Tibial nerve (tissue), 3 donors: ENCODE results near the gene SHQ1.

Experiments
- POLR2A ChIP-seq, 2 donors: fragments of 450-650 bp; IDR thresholded peaks; one replicate each; pipeline ENCODE4 v1.6.1; 2017; ENCODE audit warnings: antibody characterized with exemption in 2 of 2, mild to moderate bottlenecking in 2 of 2, moderate library complexity in 2 of 2
- TF ChIP-seq, protein P1 (sequence below), 5 experiments: fragments of 200-600 bp in 3 of 5; fragments of 450-650 bp in 2 of 5; sonication (generic) in 3 of 5; IDR thresholded peaks; one replicate each; pipeline ENCODE4 v1.5.1; 2016 to 2019; ENCODE audit warnings: antibody characterized with exemption in 5 of 5, mild to moderate bottlenecking in 3 of 5, moderate library complexity in 2 of 5

DNA sequence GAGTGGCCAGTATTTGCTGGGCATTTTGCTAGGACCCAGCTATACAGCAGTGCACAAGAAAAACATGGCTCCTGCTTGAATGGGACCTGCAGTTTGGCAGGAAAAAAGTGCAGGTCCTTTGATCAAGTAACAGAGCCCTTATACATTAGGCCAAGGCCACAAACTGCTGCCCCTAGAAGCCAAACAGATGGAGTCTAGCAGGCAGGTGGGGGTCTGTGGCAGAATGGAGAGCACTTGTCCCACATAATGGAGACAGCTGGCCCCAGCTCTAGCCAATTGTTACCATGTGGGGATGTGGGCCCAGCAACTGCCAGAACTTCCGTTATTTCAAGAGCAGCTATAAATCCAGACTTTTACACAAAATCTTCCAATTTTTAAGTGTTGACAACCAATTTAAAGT, 79.3 kb downstream of the SHQ1 start:
- TF ChIP-seq POLR2A (IDR thresholded peaks at IDR 0.05): no peak
- TF ChIP-seq, protein P1, sequence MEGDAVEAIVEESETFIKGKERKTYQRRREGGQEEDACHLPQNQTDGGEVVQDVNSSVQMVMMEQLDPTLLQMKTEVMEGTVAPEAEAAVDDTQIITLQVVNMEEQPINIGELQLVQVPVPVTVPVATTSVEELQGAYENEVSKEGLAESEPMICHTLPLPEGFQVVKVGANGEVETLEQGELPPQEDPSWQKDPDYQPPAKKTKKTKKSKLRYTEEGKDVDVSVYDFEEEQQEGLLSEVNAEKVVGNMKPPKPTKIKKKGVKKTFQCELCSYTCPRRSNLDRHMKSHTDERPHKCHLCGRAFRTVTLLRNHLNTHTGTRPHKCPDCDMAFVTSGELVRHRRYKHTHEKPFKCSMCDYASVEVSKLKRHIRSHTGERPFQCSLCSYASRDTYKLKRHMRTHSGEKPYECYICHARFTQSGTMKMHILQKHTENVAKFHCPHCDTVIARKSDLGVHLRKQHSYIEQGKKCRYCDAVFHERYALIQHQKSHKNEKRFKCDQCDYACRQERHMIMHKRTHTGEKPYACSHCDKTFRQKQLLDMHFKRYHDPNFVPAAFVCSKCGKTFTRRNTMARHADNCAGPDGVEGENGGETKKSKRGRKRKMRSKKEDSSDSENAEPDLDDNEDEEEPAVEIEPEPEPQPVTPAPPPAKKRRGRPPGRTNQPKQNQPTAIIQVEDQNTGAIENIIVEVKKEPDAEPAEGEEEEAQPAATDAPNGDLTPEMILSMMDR (IDR thresholded peaks at IDR 0.05): no peak
